K562 (cell line): ENCODE results near the gene VGLL1.

Experiments
- EZH2 ChIP-seq: IDR thresholded peaks from 2 replicates; pipeline ENCODE4 v1.6.1; 2012; ENCODE audit warnings: low read depth, mild to moderate bottlenecking, inconsistent platforms, low read length, borderline replicate concordance
- FOXK1 ChIP-seq: sonication (generic); formaldehyde crosslinking; IDR thresholded peaks from 2 replicates; pipeline ENCODE4 v1.8.0; 2022; ENCODE audit warnings: missing genetic modification reagents, mild to moderate bottlenecking, borderline replicate concordance
- GATA2 ChIP-seq: sonication (generic); formaldehyde crosslinking; IDR thresholded peaks from 2 replicates; pipeline ENCODE4 v1.4.0; 2020; ENCODE audit warnings: mild to moderate bottlenecking, missing genetic modification reagents
- POLR2AphosphoS5 ChIP-seq: IDR thresholded peaks from 2 replicates; pipeline ENCODE4 v1.6.1; 2011; ENCODE audit warnings: mild to moderate bottlenecking, low read depth, low read length, moderate library complexity; ENCODE audit not compliant: control insufficient read depth, insufficient read depth

DNA sequence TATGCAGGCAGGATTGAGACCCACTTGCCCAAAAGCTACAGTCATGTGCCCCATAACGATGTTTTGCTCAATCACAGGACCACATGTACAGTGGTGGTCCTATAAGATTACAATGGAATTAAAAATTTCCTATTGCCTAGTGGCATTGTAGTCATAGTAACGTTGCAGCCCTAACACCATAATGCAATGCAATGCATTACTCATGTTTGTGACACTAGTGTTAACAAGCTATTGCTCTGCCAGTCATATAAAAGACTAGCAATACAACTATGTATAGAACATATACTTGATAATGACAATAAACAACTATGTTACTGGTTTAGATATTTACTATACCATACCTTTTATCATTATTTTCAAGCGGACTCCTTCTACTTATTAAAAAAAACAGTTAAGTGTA is 50.6 kb downstream of the VGLL1 start:
- TF ChIP-seq GATA2 (CRISPR knock-in tag) (no peak), EZH2 (no peak), POLR2AphosphoS5 (no peak), FOXK1 (CRISPR knock-in tag) (no peak)
